ENCODE measurements around the gene ITK. TPM values are rescaled to one million over a fixed set of nuclear protein-coding genes. Genes with fewer than 3 reads are reported as not detected.

The ITK gene
- total and polyA plus RNA-seq, 4 donors: 0.35 to 1.5 (median 0.43) TPM

- 4% methylated on average over 2 of the region's 2 CpGs for WGBS
- TF ChIP-seq FOXA1 (IDR thresholded peaks at IDR 0.05) (no peak), GABPA (IDR thresholded peaks at IDR 0.05 in 1 of 2, conservative IDR thresholded peaks at IDR 0.05 in 1 of 2) (no peak), HNF4G (IDR thresholded peaks at IDR 0.05) (no peak), RAD21 (IDR thresholded peaks at IDR 0.05) (peak; percentile 98 to 99), JUND (IDR thresholded peaks at IDR 0.05) (no peak), HNF4A (conservative IDR thresholded peaks at IDR 0.05) (peak in 1 of 2 donors; percentile 23), MAX (IDR thresholded peaks at IDR 0.05) (no peak), TAF1 (conservative IDR thresholded peaks at IDR 0.05) (no peak), ZBTB33 (IDR thresholded peaks at IDR 0.05) (no peak), FOXA2 (IDR thresholded peaks at IDR 0.05) (no peak), REST (IDR thresholded peaks at IDR 0.05) (no peak), NR2F2 (IDR thresholded peaks at IDR 0.05) (no peak), CTCF (IDR thresholded peaks at IDR 0.05; ENCODE audit: low read depth, low read length, missing input control) (peak; percentile 96), EGR1 (IDR thresholded peaks at IDR 0.05; ENCODE audit: low read depth in 2 of 2) (no peak), RXRA (IDR thresholded peaks at IDR 0.05) (no peak), ATF3 (IDR thresholded peaks at IDR 0.05) (no peak)
- H3K36me3 ChIP-seq (ENCODE audit: control insufficient read depth in 4 of 4, insufficient read depth in 3 of 4, low read depth in 1 of 4, low read length in 3 of 4): no peaks in the 10 kb centered on the region
- H3K9ac ChIP-seq (ENCODE audit: low read depth in 1 of 2, low read length in 2 of 2): no peak overlapping the region
- no peak overlapping the region for H3K27ac ChIP-seq (ENCODE audit: low read depth in 1 of 2, low read length in 2 of 2)
- peaks cover 0 to 3% (median 0%) of the 10 kb centered on the region in 4 donors for H3K4me1 ChIP-seq (ENCODE audit: control insufficient read depth in 4 of 4, insufficient read depth in 4 of 4, low read length in 3 of 4)
- peak; percentile 53 for DNase-seq (ENCODE audit: low spot score)
- H3K4me3 ChIP-seq (ENCODE audit: low read depth in 1 of 3, low read length in 3 of 3): no peak overlapping the region
- H3K9me3 ChIP-seq (ENCODE audit: control insufficient read depth in 4 of 4, low read length in 3 of 4): no peaks in the 10 kb centered on the region
- H3K27me3 ChIP-seq (ENCODE audit: control insufficient read depth in 4 of 4, insufficient read depth in 4 of 4, low read length in 3 of 4): no peaks in the 10 kb centered on the region
Observed at GRCh38 chr5:157253547-157253946, 72.9 kb downstream of the ITK start.

- no peak overlapping the region for H3K27ac ChIP-seq (ENCODE audit: low read depth in 1 of 2, low read length in 2 of 2)
- H3K27me3 ChIP-seq (ENCODE audit: control insufficient read depth in 4 of 4, insufficient read depth in 4 of 4, low read length in 3 of 4): no peaks in the 10 kb centered on the region
- no peak overlapping the region for H3K4me3 ChIP-seq (ENCODE audit: low read depth in 1 of 3, low read length in 3 of 3)
- no peak overlapping the region for H3K9ac ChIP-seq (ENCODE audit: low read depth in 1 of 2, low read length in 2 of 2)
- no peak for DNase-seq (ENCODE audit: low spot score)
- H3K9me3 ChIP-seq (ENCODE audit: control insufficient read depth in 4 of 4, low read length in 3 of 4): no peaks in the 10 kb centered on the region
- 93% methylated on average over 6 of the region's 6 CpGs for WGBS
- H3K36me3 ChIP-seq (ENCODE audit: control insufficient read depth in 4 of 4, insufficient read depth in 3 of 4, low read depth in 1 of 4, low read length in 3 of 4): no peaks in the 10 kb centered on the region
- H3K4me1 ChIP-seq (ENCODE audit: control insufficient read depth in 4 of 4, insufficient read depth in 4 of 4, low read length in 3 of 4): peaks cover 0 to 3% (median 0%) of the 10 kb centered on the region in 4 donors
- no peak for TF ChIP-seq HNF4G (IDR thresholded peaks at IDR 0.05)
- TF ChIP-seq FOXA2 (IDR thresholded peaks at IDR 0.05): no peak
- TF ChIP-seq RAD21 (IDR thresholded peaks at IDR 0.05): no peak
- no peak for TF ChIP-seq TAF1 (conservative IDR thresholded peaks at IDR 0.05)
- no peak for TF ChIP-seq RXRA (IDR thresholded peaks at IDR 0.05)
- TF ChIP-seq CTCF (IDR thresholded peaks at IDR 0.05; ENCODE audit: low read depth, low read length, missing input control): no peak
- TF ChIP-seq YY1 (IDR thresholded peaks at IDR 0.05): no peak
- TF ChIP-seq REST (IDR thresholded peaks at IDR 0.05): no peak
- no peak for TF ChIP-seq GABPA (IDR thresholded peaks at IDR 0.05 in 1 of 2, conservative IDR thresholded peaks at IDR 0.05 in 1 of 2)
- no peak for TF ChIP-seq EGR1 (IDR thresholded peaks at IDR 0.05; ENCODE audit: low read depth in 2 of 2)
Observed at GRCh38 chr5:157258450-157258849, 77.8 kb downstream of the ITK start.
